ENCODE data around the gene CIC. TPM values are rescaled to one million over a fixed set of nuclear protein-coding genes. Genes with fewer than 3 reads are reported as not detected.

CIC gene
- total and polyA plus RNA-seq, 2 of the 13 experiments (the other 11 are each of a cell fraction or from before 2014, with no cell fraction given), result 5.9 to 8.0 TPM

DNA sequence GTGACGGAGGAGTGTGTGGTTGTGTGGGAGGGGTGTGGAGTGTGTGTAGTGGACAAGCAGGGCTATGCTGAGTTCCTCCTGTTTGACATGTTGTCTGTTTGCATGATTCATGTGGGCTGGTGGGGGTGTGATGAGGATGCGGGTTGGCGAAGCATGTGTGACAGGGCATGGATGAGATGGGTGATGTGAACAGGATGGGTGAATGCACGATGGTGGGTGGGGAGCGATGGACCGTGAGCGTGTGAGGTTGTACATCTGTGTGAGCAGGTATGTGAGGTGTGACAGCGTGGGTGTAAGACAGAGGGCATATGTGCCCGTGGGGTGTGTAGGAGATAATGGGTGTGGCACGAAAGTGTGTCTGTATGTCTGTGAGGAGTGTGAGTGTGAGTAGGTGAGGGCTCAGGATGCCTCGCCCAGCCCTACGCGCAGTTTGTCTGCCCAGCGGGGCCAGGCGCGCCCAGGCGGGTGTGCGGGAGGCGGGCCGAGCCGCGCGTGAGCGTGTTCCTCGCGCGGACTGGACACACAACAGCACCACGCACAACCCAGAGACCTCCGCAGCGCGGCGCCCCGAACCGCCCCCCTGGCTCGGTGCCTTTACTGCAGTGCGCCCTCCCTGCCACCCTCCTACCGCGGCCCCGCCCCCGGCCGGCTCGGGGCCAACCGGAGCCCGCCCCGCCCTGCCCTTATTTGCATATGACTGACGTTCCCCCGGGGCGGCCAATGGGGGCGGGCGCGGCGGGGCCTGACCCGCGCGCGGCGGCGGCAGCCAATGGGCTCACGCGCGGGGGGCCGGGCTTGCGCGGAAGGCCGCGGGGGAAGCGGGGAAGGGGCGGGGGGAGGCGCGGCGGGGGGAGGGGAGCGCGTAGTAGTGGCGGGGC is 14.4 kb downstream of the CIC start (continued):
- no peak for TF ChIP-seq SCMH1 (CRISPR knock-in tag; IDR thresholded peaks at IDR 0.05; ENCODE audit: borderline replicate concordance)
- TF ChIP-seq ZNF513 (CRISPR knock-in tag; conservative IDR thresholded peaks at IDR 0.05), result no peak
- no peak for TF ChIP-seq JARID2 (CRISPR knock-in tag; IDR thresholded peaks at IDR 0.05; ENCODE audit: insufficient replicate concordance)
- TF ChIP-seq, protein P1, sequence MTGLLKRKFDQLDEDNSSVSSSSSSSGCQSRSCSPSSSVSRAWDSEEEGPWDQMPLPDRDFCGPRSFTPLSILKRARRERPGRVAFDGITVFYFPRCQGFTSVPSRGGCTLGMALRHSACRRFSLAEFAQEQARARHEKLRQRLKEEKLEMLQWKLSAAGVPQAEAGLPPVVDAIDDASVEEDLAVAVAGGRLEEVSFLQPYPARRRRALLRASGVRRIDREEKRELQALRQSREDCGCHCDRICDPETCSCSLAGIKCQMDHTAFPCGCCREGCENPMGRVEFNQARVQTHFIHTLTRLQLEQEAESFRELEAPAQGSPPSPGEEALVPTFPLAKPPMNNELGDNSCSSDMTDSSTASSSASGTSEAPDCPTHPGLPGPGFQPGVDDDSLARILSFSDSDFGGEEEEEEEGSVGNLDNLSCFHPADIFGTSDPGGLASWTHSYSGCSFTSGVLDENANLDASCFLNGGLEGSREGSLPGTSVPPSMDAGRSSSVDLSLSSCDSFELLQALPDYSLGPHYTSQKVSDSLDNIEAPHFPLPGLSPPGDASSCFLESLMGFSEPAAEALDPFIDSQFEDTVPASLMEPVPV (CRISPR knock-in tag; IDR thresholded peaks at IDR 0.05), result no peak
- TF ChIP-seq TBX2 (CRISPR knock-in tag; IDR thresholded peaks at IDR 0.05; ENCODE audit: borderline replicate concordance), result peak; percentile 62; the same call in 1 of the 2 replicates
- TF ChIP-seq HHEX (CRISPR knock-in tag; IDR thresholded peaks at IDR 0.05), result no peak
- no peak for TF ChIP-seq ZNF18 (CRISPR knock-in tag; IDR thresholded peaks at IDR 0.05; ENCODE audit: insufficient replicate concordance)
- TF ChIP-seq EEA1 (CRISPR knock-in tag; IDR thresholded peaks at IDR 0.05; ENCODE audit: borderline replicate concordance), result peak; percentile 44; the same call in 1 of the 2 replicates
- TF ChIP-seq ZBTB7A (CRISPR knock-in tag; IDR thresholded peaks at IDR 0.05), result no peak
- TF ChIP-seq, protein P2, sequence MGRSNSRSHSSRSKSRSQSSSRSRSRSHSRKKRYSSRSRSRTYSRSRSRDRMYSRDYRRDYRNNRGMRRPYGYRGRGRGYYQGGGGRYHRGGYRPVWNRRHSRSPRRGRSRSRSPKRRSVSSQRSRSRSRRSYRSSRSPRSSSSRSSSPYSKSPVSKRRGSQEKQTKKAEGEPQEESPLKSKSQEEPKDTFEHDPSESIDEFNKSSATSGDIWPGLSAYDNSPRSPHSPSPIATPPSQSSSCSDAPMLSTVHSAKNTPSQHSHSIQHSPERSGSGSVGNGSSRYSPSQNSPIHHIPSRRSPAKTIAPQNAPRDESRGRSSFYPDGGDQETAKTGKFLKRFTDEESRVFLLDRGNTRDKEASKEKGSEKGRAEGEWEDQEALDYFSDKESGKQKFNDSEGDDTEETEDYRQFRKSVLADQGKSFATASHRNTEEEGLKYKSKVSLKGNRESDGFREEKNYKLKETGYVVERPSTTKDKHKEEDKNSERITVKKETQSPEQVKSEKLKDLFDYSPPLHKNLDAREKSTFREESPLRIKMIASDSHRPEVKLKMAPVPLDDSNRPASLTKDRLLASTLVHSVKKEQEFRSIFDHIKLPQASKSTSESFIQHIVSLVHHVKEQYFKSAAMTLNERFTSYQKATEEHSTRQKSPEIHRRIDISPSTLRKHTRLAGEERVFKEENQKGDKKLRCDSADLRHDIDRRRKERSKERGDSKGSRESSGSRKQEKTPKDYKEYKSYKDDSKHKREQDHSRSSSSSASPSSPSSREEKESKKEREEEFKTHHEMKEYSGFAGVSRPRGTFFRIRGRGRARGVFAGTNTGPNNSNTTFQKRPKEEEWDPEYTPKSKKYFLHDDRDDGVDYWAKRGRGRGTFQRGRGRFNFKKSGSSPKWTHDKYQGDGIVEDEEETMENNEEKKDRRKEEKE (IDR thresholded peaks at IDR 0.05), result no peak
- TF ChIP-seq HIVEP1 (CRISPR knock-in tag; IDR thresholded peaks at IDR 0.05), result no peak
- no peak for TF ChIP-seq SOX13 (IDR thresholded peaks at IDR 0.05)
- TF ChIP-seq SOX13 (CRISPR knock-in tag; conservative IDR thresholded peaks at IDR 0.05 in 1 of 2, IDR thresholded peaks at IDR 0.05 in 1 of 2), result 0 out of 4 replicates have a peak, but pooled peaks of 1 of the 2 experiments have one; percentile 18
- no peak for TF ChIP-seq SRY (CRISPR knock-in tag; IDR thresholded peaks at IDR 0.05)
- no peak for TF ChIP-seq ZBED4 (CRISPR knock-in tag; IDR thresholded peaks at IDR 0.05; ENCODE audit: borderline replicate concordance)
- no peak for TF ChIP-seq MIER3 (CRISPR knock-in tag; IDR thresholded peaks at IDR 0.05; ENCODE audit: borderline replicate concordance)
